CD14-positive monocyte (primary cell): ENCODE results near the gene TECPR1. TPM values are rescaled to one million over a fixed set of nuclear protein-coding genes. Genes with fewer than 3 reads are reported as not detected.
A peak's percentile ranks its signal among the peaks of the same experiment; 100 is the strongest.

Experiments
- DNase-seq, 3 donors: peaks; one replicate each; pipeline ENCODE4 v3.0.0-alpha.2; 2011 to 2022
- H2AFZ ChIP-seq: 2 replicates; pipeline ENCODE4 v1.6.0; 2012; ENCODE audit warnings: mild to moderate bottlenecking, low read depth, low read length, inconsistent platforms; ENCODE audit not compliant: insufficient read depth, poor library complexity, severe bottlenecking
- H3K27ac ChIP-seq, 2 donors: 1 replicate in 1 of 2; 2 replicates in 1 of 2; pipeline ENCODE4 v1.5.1; 2012 to 2013; ENCODE audit warnings: low read length in 2 of 2, control low read depth in 1 of 2, inconsistent platforms in 1 of 2, low read depth in 1 of 2, mild to moderate bottlenecking in 1 of 2
- H3K27me3 ChIP-seq, 2 donors: one replicate each; pipeline versions ENCODE4 v1.6.0 to v1.6.1; 2011 to 2013; ENCODE audit warnings: low read length in 2 of 2; ENCODE audit not compliant: control insufficient read depth in 2 of 2, insufficient read depth in 2 of 2
- H3K36me3 ChIP-seq, 2 donors: replicated peaks in 1 of 2; 1 replicate in 1 of 2; 2 replicates in 1 of 2; pipeline versions ENCODE4 v1.5.1 to v1.6.1; 2012 to 2013; ENCODE audit warnings: low read length in 2 of 2, control low read depth in 1 of 2, inconsistent platforms in 1 of 2, mild to moderate bottlenecking in 1 of 2; ENCODE audit not compliant: insufficient read depth in 2 of 2, control insufficient read depth in 1 of 2
- H3K4me1 ChIP-seq, 2 donors: 1 replicate in 1 of 2; 2 replicates in 1 of 2; pipeline versions ENCODE4 v1.5.1 to v1.6.1; 2012 to 2013; ENCODE audit warnings: low read length in 2 of 2, control low read depth in 1 of 2, inconsistent platforms in 1 of 2, mild to moderate bottlenecking in 1 of 2, moderate library complexity in 1 of 2; ENCODE audit not compliant: insufficient read depth in 2 of 2, control insufficient read depth in 1 of 2
- H3K4me2 ChIP-seq: replicated peaks from 2 replicates; pipeline ENCODE3; 2012; ENCODE audit warnings: low read length, moderate library complexity, mild to moderate bottlenecking; ENCODE audit not compliant: poor library complexity, severe bottlenecking; ENCODE audit errors: extremely low read depth
- H3K4me3 ChIP-seq, 3 experiments: fragments of 200-600 bp in 1 of 3; sonication (generic) in 1 of 3; replicated peaks in 1 of 3; 1 replicate in 2 of 3; 2 replicates in 1 of 3; pipeline ENCODE4 v1.5.1; 2011 to 2013; ENCODE audit warnings: low read length in 3 of 3, mild to moderate bottlenecking in 3 of 3, control low read depth in 2 of 3, low read depth in 2 of 3, inconsistent platforms in 1 of 3, moderate library complexity in 1 of 3
- H3K79me2 ChIP-seq: 2 replicates; pipeline ENCODE4 v1.6.0; 2012; ENCODE audit warnings: mild to moderate bottlenecking, control low read depth, inconsistent platforms, low read length, moderate library complexity; ENCODE audit not compliant: insufficient read depth
- H3K9ac ChIP-seq: 2 replicates; pipeline ENCODE4 v1.6.0; 2017; ENCODE audit warnings: low read length, mild to moderate bottlenecking; ENCODE audit not compliant: insufficient read depth, poor library complexity, severe bottlenecking
- H3K9me3 ChIP-seq, 2 donors: replicated peaks in 1 of 2; 1 replicate in 1 of 2; 2 replicates in 1 of 2; pipeline versions ENCODE4 v1.5.1 to v1.6.1; 2012 to 2013; ENCODE audit warnings: low read length in 2 of 2, control low read depth in 1 of 2; ENCODE audit not compliant: control insufficient read depth in 1 of 2, insufficient read depth in 1 of 2
- H4K20me1 ChIP-seq: 2 replicates; pipeline ENCODE4 v1.6.0; 2012; ENCODE audit warnings: mild to moderate bottlenecking, low read length, control low read depth, moderate library complexity; ENCODE audit not compliant: insufficient read depth
- H3K27ac Mint-ChIP-seq, 7 donors: one replicate each; pipeline ENCODE4 v1.8.0; 2020; ENCODE audit warnings: mild to moderate bottlenecking in 7 of 7, mixed read lengths in 7 of 7, moderate library complexity in 6 of 7, inconsistent platforms in 2 of 7
- H3K27me3 Mint-ChIP-seq, 3 donors: one replicate each; pipeline ENCODE4 v1.8.0; 2021 to 2022; ENCODE audit warnings: low read depth in 3 of 3, mild to moderate bottlenecking in 3 of 3, mixed read lengths in 3 of 3, moderate library complexity in 3 of 3, inconsistent platforms in 1 of 3
- H3K36me3 Mint-ChIP-seq, 2 donors: one replicate each; pipeline ENCODE4 v1.8.0; 2020; ENCODE audit warnings: mixed read lengths in 2 of 2, inconsistent platforms in 1 of 2, mild to moderate bottlenecking in 1 of 2
- H3K4me1 Mint-ChIP-seq: one replicate; pipeline ENCODE4 v1.8.0; 2020; ENCODE audit warnings: mild to moderate bottlenecking, mixed read lengths
- H3K4me3 Mint-ChIP-seq, 2 donors: one replicate each; pipeline ENCODE4 v1.8.0; 2020; ENCODE audit warnings: mild to moderate bottlenecking in 2 of 2, mixed read lengths in 2 of 2, moderate library complexity in 1 of 2
- H3K9me3 Mint-ChIP-seq, 7 donors: one replicate each; pipeline ENCODE4 v1.8.0; 2020 to 2022; ENCODE audit warnings: mixed read lengths in 7 of 7, mild to moderate bottlenecking in 6 of 7, moderate library complexity in 6 of 7, inconsistent platforms in 2 of 7
- CTCF ChIP-seq: fragments of 200-600 bp; IDR thresholded peaks from one replicate; pipeline ENCODE4 v1.8.0; 2022; ENCODE audit warnings: antibody characterized with exemption, mild to moderate bottlenecking
- WGBS: methylation state at CpG from one replicate; pipeline ENCODE4 v1.1.5; 2013; ENCODE audit warnings: missing lambda C conversion rate; ENCODE audit not compliant: insufficient coverage; 5-methylcytosine and 5-hydroxymethylcytosine counted together
- intact Hi-C, 2 donors: fragments of 100-400 bp; cut with micrococcal nuclease; formaldehyde crosslinking; loops; one replicate each; pipeline versions ENCODE4 v1.15.0 to v1.15.1; 2023
- polyA plus RNA-seq, 3 donors: library from polyadenylated mRNA; depleted of rRNA in 1 of 3; unstranded in 2 of 3; stranded (reverse) in 1 of 3; fragments of 300-500 nt in 2 of 3; fragments of >200 nt in 1 of 3; fragmentation: Illumina TruSeq in 2 of 3; gene quantifications; 1 replicate in 2 of 3; 2 replicates in 1 of 3; pipeline ENCODE4 v1.2.3, GENCODE V29; 2012 to 2021

TECPR1 gene
- polyA plus RNA-seq, 3 donors: 5.7 to 20.0 (median 10.2) TPM

DNA sequence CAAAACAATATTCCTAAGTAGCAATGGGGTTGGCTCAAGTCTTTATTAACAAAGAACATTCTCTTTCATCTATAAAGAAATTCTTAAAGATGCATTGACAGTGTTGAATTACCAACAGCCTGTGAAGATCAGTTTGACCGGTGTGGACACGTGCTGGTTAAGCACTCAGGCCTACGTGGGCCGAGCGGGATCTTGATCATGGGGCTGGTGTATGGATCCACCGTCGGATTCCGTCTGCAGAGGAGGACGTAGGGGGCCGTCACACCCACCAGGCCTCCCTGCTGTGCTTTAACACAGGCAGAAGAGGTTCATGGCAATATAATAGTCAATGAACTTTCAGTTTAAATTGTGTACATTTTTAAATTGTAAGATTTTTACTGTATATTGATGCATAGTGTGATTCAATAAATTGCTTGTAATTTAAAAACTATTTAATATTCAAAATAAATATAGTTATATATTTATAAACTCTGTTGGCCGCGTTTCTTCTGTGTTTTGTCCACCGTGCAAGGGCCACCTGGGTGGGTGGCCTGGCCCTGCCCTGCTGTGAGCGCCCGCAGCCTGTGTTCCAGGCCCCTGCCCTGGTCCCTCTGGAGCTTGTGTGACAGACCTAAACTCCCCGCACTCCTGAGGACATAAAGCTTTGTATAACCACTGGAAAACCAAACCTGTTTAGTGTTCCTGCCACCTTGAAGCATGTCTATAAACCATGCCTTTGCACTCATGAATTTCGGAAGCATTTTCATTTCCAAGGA, 42.7 kb downstream of the TECPR1 start:
- Histone ChIP-seq H3K9me3 (no peaks in the 10 kb centered on the region), H3K4me1 (no peaks in the 10 kb centered on the region), H3K27ac (no peak overlapping the region), H3K27me3 (peaks cover 0 to 26% of the 10 kb centered on the region in 2 donors), H3K9ac (no peak overlapping the region), H2AFZ (no peak overlapping the region), H4K20me1 (peaks cover 7% of the 10 kb centered on the region), H3K4me3 (no peak overlapping the region), H3K4me2 (no peak overlapping the region), H3K36me3 (peaks cover 16 to 32% of the 10 kb centered on the region in 2 donors), H3K79me2 (no peaks in the 10 kb centered on the region)
- Mint-ChIP-seq H3K4me3 (peak overlapping the region in 1 of 2 donors; percentile 42), H3K27ac (no peak overlapping the region), H3K36me3 (peaks cover 39 to 46% of the 10 kb centered on the region in 2 donors), H3K9me3 (peaks cover 2 to 14% (median 5%) of the 10 kb centered on the region in 7 donors), H3K27me3 (peaks cover 19 to 42% (median 25%) of the 10 kb centered on the region in 3 donors), H3K4me1 (peaks cover 4% of the 10 kb centered on the region)
- intact Hi-C loops: no loop called here
- 96% methylated on average over 12 of the region's 17 CpGs for WGBS
- no peak for TF ChIP-seq CTCF
- no peak for DNase-seq

GRCh38 chr7:98206451-98207330, 45.3 kb downstream of the TECPR1 start:
- TF ChIP-seq CTCF: no peak
- intact Hi-C loops: no loop called here
- H3K36me3 ChIP-seq: peaks cover 22 to 47% of the 10 kb centered on the region in 2 donors
- H2AFZ ChIP-seq: no peak overlapping the region
- no peak overlapping the region for H3K9ac ChIP-seq
- WGBS: 97% methylated on average over 42 of the region's 47 CpGs
- Mint-ChIP-seq H3K27me3 (peaks cover 20 to 42% (median 22%) of the 10 kb centered on the region in 3 donors), H3K27ac (peak overlapping the region in 1 of 7 donors; percentile 54), H3K36me3 (peaks cover 57 to 68% of the 10 kb centered on the region in 2 donors), H3K9me3 (peaks cover 1 to 13% (median 5%) of the 10 kb centered on the region in 7 donors), H3K4me3 (no peak overlapping the region), H3K4me1 (peaks cover 13% of the 10 kb centered on the region)
- no peaks in the 10 kb centered on the region for H3K79me2 ChIP-seq
- no peak overlapping the region for H3K4me3 ChIP-seq
- peaks cover 30% of the 10 kb centered on the region for H4K20me1 ChIP-seq
- no peak overlapping the region for H3K4me2 ChIP-seq
- H3K4me1 ChIP-seq: peaks cover 14% of the 10 kb centered on the region in 2 donors
- H3K27me3 ChIP-seq: peaks cover 0 to 22% of the 10 kb centered on the region in 2 donors
- H3K27ac ChIP-seq: no peak overlapping the region
- DNase-seq: peak in 1 of 3 donors; percentile 1
- H3K9me3 ChIP-seq: no peaks in the 10 kb centered on the region
